GM21576 (cell line): ENCODE measurements around the gene ABCC10.

Experiments
- ATAC-seq: cut with Tn5 transposase; IDR thresholded peaks from one replicate; pipeline ENCODE4 v1.9.1; 2021; ENCODE audit warnings: mild to moderate bottlenecking, moderate library complexity; ENCODE audit not compliant: unreplicated experiment

Gene ABCC10

DNA sequence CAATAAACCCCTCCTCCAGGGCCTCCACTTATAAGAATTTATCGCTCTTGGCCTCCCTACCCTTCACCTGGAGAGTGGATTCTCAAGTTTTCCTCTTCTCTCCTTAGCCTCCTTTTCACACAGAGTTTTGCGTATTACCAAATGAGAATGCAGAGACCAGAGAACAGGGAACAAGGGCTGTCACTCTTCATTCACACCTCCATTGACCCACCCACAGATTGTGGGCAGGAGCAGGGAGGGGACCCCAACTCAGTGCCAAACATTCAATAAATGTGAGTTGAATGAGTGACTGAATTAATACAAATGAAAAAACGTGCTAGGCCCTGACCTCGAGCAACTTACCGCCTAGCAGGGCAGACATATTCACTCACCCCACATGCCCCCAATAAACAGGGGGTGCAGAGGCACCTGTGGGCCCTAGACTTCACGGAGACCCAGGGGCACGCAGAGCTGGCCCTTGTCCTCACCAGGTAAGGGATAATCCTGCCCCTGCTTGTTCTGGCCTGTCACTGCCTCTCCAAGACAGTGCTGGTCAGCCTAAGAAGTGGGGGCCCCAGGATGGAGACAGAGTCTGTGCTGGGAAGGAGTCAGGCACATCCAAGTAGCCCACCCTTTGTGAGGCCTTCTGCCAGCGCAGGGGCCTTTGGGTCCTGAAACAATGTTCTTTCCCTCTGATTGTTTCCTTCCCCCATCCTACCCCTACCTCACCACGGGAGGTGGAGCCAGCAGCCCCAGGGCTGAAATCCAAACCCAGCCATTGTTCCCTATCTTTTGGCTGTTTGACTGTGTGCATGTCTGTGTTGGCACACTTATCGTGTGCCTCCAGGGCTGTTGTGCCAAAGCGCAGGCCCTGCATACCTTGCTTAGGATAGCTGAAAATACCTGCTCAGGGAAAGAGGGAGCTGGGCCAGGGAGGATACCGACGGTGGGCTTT is 41.7 kb downstream of the ABCC10 start:
- ATAC-seq, result no peak

DNA sequence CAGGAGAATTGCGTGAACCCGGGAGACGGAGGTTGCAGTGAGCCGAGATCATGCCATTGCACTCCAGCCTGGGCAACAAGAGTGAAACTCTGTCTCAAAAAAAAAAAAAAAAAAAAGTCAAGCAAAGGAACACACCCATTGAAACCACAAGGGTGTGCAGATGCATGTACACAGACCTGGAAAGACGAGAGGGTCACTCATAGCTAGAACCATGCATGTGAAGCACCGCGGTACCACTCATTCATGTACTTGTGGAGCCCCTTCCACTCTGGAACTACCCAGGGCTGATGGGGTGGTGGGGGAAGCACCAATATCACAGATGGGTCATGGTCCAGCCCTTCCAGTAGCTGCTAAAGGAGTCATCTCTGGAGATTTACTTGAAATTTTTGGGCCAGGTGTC is 42.6 kb downstream of the ABCC10 start:
- no peak for ATAC-seq

DNA sequence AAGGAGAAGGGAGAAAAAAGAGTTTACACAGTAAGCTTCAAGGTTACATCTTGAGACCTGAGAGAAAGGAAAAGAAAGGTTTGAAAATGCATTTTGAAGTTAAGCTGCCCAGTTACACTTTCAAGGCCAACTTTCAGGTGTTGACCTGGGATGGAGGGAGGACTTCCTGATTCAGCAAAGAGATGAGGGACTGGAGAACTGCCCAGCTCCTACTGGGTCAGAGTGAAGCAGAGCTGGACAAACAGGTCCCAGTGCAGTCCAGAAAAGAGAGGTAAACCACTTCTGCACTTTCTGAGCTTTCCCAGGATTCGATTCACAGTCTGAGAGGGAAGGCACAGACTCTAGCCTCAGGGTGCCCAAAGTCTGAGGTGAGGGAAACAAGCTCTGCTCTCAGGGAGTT is 44.1 kb downstream of the ABCC10 start:
- ATAC-seq, result no peak

DNA sequence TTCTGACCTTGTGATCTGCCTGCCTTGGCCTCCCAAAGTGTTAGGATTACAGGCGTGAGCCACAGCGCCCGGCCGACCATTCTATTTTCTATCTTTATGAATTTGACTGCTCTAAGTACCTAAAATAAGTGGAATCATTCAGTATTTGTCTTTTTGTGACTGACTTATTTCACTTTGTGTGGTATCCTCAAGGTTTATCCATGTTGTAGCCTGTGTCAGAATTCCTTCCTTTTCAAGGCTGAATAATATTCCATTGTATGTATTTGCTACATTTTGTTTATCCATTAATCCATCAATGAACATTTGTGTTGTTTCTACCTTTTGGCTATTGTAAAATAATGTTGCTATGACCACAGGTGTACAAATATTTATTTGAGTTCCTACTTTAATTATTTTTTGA is 45.2 kb downstream of the ABCC10 start:
- ATAC-seq, result no peak

DNA sequence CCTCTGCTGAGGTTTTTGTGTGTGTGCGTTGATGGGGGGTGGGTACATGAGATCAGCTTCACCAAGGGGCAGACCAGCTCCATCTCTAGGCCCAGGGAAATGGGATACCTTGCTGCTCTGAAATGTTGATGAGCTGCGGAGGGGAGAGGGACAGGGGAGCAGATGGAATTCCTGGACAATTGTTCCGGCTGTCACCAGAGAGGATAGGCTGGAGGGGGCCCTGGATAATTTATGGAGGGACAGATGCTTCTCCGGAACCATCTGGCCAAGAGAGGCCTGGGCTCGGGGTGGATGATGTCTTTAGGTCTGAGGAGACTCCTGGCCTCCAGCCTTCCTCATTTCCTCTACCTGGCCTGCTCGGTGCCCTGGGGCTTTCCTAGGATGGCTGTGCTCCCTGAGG is 48.2 kb downstream of the ABCC10 start:
- no peak for ATAC-seq

DNA sequence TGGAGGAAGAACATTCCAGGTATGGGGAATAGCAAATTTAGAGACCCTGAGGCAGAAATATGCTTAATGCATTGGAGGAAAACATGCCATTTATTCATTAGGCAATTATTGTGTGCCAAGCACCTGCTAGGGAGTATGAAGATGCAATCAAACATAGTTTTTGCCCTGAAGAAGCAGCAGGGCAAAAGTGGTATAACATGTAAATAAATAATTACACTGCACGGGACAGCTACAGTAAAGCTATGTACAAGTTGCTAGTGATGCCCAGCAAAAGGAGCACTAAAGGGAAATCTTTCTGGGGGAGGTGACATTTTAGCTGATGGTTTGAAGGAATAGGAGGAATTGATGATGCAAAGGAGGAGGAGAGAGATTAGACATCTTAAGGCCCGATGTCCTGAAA is 49.4 kb downstream of the ABCC10 start:
- no peak for ATAC-seq

DNA sequence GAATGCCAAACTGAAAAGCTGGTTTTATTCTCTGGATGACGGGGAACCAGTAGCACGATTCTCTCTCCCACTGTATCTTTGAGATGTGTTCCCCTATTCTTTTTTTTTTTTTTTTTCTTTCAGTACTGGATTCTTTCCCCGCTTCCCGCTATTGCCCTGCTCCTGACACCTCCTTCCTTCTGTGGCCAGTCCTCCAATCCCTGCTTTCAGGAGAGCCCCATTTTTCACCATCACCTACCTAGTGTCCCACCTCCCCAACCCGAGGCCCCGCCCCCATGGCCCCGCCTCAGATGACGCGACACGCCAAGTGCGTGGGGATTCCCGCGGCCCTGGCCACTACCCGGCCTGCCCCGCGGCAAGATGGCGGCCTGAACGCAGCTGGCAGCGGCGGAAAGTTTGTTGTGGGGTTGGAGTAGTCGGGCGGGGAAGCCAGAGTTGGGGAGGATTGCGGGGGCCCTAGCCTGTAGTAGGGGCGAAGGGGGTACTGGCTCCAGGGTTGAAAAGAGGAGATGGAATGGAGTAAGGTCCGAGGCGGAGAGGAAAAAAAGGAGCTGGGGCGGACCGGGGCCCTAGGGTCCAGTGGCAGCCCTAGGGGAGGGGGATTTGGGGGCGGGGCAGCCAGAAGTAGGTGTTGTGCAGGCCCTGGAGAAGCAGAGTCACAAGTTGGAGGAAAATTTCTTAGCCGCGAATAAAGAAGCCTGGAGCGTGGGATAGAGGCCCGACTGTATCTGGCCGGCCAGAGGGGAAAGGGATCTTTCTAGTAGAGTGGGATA is 50.1 kb downstream of the ABCC10 start, which contains the start of gene TJAP1:
TJAP1 (plus strand) TSS at position 336 of the 773 bp plus-strand sequence. CDS start 21,432 bp downstream, outside the sequence.
- peak; percentile 95 for ATAC-seq

DNA sequence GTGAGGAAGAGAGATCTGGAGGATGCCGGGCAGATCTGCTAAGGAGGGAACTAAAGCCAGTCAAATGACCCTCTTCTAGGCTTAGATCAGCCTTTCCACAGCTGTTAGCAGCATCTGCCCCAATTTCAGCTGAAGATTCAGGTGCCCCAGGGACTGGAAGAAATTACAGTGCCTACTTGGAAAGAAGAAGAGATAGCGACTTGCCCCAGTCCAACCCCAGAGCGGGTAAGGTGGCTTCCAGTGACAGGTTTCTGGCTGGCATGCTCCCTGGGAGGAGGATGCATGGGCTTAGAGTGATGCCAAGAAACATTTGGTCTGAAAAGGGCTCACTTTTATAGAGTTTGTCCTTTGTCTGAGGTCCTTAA is 50.6 kb downstream of the ABCC10 start:
- no peak for ATAC-seq

DNA sequence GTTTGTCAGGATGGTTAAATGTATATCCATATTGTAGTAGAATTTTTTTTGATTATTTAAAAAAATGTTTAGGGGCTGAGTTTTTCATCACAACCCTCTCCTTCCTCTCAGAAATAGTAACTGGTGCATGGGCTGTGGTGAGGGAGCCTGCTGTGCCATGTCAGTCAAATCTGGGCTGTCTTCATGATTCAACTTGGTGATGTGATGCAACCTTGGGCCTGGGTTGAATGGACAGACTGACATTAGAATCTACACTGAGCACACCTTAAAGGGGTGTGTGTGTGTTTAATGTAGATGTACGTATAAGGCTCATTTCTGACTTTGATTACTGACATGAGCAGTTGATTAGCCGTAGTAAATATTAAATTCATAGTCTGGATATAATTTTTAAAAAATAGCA is 53.7 kb downstream of the ABCC10 start:
- ATAC-seq, result no peak

DNA sequence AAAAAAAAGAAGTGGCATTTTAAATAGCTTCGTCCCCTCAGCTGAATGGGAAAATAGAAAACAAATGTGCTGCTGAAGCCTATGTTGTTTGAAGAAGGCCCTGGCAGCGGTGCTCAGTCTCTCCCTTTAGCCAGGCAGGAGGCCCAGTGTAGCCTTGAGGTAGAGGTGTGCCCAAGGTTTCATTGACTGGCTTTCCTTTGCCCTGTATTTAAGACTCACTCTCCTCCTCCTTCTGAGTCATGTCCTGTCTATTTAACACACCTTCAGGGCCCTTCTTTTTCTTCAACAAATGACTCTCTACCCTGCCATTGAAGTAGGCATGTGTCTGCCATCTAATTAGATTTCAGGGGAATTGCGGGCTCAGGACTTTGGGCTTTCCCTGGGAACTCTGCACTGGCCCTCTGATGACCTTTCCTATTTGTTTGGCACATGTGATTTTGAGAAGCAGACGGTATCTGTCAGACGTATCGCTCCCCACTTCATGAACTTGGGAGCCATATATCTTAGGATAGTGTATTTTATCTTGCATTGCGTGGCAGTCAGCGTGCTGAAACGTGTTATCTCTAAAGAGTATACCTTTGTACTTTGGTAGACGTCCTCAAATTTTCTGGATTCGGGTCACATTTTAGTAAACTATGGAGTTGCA is 54.4 kb downstream of the ABCC10 start:
- no peak for ATAC-seq

DNA sequence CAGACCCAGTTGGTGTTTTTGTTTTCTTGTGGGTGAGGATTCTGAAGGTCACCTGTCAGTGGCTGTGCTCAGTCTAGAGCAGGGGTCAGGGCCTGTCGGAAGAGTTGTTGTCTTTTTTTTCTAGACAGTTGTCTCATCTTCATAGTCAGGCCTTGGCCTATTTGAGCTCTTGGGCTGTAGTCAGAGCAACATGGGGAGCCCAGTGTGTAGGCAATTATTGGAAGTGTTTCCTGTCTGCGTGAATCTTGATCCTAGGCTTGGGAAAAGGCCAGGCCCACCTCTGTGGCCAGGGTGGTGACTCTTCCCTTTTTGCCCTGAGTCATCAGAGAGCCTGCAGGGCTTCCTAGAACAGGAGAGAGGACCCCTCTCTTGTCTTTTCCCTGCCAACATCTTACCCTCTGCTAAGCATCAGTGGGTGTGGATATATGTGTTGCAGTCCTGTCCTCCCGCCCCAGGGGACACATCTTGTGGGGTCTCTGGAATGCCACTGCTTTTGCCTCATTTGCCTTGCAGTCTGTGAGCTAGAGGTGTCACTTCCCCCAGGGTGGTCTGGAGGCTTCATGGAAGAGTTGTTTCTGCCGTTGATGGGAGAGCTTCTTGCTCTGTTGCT is 61.4 kb downstream of the ABCC10 start:
- ATAC-seq, result no peak

DNA sequence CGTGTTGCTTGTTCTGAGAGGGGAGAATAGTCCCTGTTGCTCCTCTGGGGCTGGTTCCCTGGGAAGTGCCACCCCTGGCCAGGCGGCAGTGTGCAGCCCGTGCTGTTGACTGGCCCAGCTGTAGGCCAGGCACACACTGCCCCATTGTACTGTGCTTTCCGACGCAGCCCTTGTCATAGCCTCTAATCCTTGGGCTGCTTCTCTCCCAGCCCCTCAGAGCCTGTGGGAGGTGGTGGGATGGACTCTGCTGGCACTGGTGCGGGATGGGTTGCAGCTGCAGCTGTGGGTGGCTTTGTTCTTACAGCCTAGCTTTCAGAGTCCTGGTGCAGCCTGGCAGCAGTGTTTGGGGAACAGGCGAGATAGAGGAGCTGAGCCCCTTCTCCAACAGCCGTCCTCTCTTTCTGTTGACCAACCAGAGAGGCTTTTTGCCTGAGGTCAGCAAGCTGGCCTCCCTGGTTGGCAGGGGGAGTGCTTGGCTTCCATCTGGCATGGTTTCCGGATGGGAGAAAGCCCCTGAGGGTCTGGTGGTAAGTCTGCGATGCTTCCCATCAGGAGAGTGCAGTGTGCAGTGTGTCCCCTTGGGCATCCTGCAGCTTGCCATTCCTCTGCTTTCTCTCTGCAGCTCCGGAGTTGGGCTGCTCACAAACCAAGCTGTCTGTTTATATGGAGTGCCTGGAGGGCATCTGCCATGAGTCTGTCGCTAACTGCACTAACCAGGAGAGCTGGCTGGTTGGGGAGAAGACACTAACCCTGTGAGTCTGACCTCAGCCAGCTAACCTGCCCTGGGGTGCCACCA is 62.1 kb downstream of the ABCC10 start:
- ATAC-seq, result no peak

DNA sequence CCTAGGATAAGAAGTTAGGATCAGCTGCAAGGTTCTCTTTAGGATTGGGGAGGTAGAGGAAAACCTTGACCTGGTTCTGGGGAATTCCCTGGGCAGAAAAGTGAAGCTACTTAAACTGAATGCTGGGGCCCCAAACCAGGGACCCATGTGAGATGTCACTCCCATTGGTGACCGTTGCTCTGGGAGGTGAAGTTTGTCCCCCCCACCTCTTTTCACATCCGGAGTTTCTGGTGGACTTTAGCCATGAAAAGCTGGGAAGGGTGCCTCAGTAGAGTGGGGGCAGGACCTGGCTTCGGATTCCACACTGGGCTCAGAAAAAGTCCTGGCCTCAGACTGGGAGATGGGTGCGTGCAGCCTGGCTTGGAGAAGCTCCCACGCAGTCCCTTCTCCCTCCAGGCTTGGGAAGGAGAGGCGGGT is 63.2 kb downstream of the ABCC10 start:
- no peak for ATAC-seq

DNA sequence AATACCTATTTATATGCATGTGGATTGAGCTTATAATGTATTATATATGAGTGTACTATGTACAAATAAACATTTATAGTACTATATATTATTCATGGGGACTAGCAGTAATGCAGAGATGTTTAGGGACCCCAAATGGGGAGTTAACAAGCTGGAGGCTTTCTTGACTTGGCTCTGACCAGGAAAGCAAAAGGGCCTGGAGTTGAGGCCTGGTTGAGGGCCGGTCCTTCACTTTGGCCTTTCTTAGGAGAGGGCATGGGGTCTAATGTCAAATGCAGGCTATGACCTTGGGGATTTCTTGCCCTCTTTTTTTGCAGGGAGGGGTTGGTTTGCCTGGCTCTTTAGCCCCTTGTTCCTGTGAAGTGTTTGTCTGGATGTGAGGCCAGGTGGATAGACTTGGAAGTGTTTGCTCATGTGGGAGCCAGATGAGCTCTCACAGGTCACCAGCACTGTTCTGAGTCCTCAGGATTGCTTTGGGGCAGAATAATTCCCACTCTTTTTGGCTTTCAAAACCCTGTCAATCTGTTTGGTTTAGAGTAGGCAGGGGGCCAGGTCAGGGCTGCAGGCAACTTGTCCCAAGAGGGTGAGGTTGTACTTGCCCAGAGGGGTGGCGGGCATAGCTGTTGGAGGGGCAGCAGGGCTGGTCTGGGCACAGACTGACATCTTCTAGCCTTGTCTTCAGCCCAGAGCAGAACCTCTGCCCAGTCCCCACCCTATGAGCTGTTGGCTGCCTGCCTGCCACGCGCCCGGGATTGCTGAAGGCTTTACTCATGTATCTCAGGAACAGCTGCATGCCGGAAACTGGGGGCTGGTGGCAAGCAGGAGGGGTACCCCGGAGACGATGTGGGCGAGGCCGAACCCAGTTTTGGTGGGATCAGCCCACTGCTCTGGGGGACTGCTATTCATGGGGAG is 64.7 kb downstream of the ABCC10 start:
- no peak for ATAC-seq

DNA sequence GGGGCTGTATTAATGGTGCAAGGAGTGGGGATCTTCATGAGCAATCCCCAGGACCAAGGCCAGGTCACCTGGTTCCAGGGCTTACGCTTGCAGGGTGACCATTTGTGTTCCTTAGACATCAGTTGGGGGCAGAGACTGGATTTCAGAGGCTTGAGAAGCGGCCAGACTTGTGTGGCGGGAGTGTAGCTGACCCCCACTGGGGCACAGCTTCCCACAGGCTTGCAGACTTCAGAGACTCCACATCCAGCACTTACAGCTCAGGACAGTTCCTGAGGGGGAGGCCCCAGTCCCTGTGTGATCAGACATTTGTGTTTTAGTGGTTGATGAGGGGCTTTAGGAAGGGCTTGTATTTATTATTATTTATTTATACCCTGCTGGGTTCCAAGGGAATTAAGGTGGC is 65.3 kb downstream of the ABCC10 start:
- ATAC-seq, result no peak

DNA sequence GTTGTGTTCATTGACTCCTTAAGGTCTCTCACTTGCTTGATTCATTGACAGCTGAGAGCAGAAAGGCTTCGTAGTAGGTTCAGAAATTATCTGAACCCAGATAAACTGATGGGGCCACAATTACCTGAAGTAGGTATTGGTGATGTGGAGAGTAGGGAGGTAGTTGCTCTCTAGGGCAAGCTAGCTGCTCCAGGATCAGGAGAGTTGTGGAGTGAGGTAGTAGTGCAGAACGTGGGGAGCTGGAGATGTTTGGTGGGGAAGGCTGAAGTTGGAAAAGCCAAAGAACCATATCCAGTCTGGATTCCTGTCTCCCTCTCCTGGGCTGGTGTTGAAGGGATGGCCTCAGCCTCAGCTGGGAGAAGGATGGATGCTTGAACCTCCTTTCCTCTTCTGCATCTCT is 65.9 kb downstream of the ABCC10 start:
- ATAC-seq, result no peak

DNA sequence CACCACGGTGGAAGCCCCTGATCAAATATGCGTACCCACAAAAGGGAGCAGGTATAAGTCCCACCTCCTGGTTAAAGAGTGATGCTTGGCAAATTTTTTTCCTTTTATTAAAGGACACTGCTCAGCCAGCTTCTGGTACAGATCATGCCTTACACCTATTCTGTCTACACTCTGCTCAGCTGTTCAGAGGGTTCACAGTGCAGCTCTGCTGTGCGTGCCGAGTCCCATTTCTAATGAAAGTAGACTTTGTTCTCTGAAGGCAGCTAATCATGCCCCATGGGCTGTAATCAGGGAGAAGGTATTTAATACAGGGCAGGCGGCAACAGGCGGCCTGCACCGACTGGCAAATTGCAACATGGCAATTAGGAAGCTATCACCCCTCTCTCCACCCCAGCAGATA is 66.5 kb downstream of the ABCC10 start:
- ATAC-seq, result no peak

DNA sequence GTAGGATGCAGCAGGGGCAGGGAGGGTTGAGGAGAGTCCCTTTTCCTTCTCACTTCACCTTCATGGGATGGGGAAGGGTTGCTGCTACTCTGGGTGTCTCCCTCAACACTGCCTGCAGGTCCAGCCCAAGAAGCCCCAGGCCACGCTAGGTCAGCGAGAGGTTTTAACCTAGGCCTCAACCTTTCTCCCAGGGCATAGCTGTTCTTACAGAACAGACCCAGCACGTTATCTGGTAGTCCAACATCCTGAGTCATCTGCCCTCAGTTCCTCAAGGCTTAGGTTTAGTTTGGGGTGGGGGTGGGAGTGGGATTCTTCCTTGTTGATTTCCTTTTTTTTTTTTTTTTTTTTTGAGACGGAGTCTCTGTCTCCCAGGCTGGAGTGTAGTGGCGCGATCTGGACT is 67.0 kb downstream of the ABCC10 start:
- ATAC-seq, result no peak

DNA sequence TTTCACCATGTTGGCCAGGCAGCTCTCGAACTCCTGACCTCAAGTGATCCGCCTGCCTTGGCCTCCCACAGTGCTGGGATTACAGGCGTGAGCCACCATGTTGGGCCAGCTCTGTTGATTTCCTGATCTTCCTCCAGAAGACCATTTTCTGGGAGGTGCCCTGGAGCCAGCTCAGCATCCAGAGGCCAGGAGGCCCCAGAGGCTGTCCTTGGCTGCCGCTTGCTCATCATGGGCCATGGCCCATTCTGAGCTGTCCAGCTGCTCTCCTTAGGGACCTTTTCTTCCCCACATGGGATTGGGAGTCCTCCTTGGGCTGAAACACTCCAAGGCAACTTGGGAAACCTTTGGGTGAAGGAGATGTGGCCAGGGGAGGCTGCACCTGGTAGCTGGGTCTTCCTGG is 67.4 kb downstream of the ABCC10 start:
- no peak for ATAC-seq
